ENCODE results near the gene SHISA7.

The SHISA7 gene

GRCh38 chr19:55481148-55481793 is 38.2 kb upstream of the SHISA7 start:
- Histone ChIP-seq H4K20me1 (ENCODE audit: insufficient read depth, low read length, poor library complexity, severe bottlenecking) (peaks cover 8% of the 10 kb centered on the region), H3K9me2 (replicated peaks; ENCODE audit: low read depth, low read length) (no peaks in the 10 kb centered on the region), H3K9me3 (ENCODE audit: insufficient read depth, low read depth, low read length) (no peaks in the 10 kb centered on the region), H3K4me2 (ENCODE audit: low read depth, low read length, poor library complexity, severe bottlenecking) (no peak overlapping the region), H3K4me3 (ENCODE audit: low read length, poor library complexity, severe bottlenecking) (no peak overlapping the region), H3K4me1 (ENCODE audit: insufficient read depth, low read length, poor library complexity, severe bottlenecking) (peaks cover 25% of the 10 kb centered on the region), H2AFZ (ENCODE audit: low read length) (no peak overlapping the region), H3F3A (ENCODE audit: low read depth) (no peaks in the 10 kb centered on the region), H3K27me3 (ENCODE audit: insufficient read depth, low read length, poor library complexity, severe bottlenecking) (no peaks in the 10 kb centered on the region), H3K9ac (ENCODE audit: low read depth, low read length, poor library complexity, severe bottlenecking) (no peak overlapping the region), H3K36me3 (ENCODE audit: insufficient read depth, low read length) (no peaks in the 10 kb centered on the region), H3K79me2 (ENCODE audit: insufficient read depth, low read length) (peaks cover 19% of the 10 kb centered on the region)
- TF ChIP-seq CTCF (conservative IDR thresholded peaks at IDR 0.05; ENCODE audit: low read length) (no peak), EZH2phosphoT487 (IDR thresholded peaks at IDR 0.05; ENCODE audit: borderline replicate concordance) (no peak)

- Histone ChIP-seq H3K4me1 (ENCODE audit: insufficient read depth, low read length, poor library complexity, severe bottlenecking) (peaks cover 22% of the 10 kb centered on the region), H3K4me3 (ENCODE audit: low read length, poor library complexity, severe bottlenecking) (no peak overlapping the region), H3K79me2 (ENCODE audit: insufficient read depth, low read length) (peaks cover 19% of the 10 kb centered on the region), H3K9me2 (replicated peaks; ENCODE audit: low read depth, low read length) (no peaks in the 10 kb centered on the region), H3K4me2 (ENCODE audit: low read depth, low read length, poor library complexity, severe bottlenecking) (peak overlapping the region; percentile 24), H3K27me3 (ENCODE audit: insufficient read depth, low read length, poor library complexity, severe bottlenecking) (no peaks in the 10 kb centered on the region), H4K20me1 (ENCODE audit: insufficient read depth, low read length, poor library complexity, severe bottlenecking) (peaks cover 8% of the 10 kb centered on the region), H3F3A (ENCODE audit: low read depth) (no peaks in the 10 kb centered on the region), H3K36me3 (ENCODE audit: insufficient read depth, low read length) (no peaks in the 10 kb centered on the region), H3K9ac (ENCODE audit: low read depth, low read length, poor library complexity, severe bottlenecking) (peak overlapping the region; percentile 41), H2AFZ (ENCODE audit: low read length) (no peak overlapping the region), H3K9me3 (ENCODE audit: insufficient read depth, low read depth, low read length) (no peaks in the 10 kb centered on the region)
- TF ChIP-seq CTCF (conservative IDR thresholded peaks at IDR 0.05; ENCODE audit: low read length) (no peak), EZH2phosphoT487 (IDR thresholded peaks at IDR 0.05; ENCODE audit: borderline replicate concordance) (no peak)
Measured at GRCh38 chr19:55479451-55480230, 36.5 kb upstream of the SHISA7 start.

GRCh38 chr19:55479045-55479444 is 35.9 kb upstream of the SHISA7 start:
- Histone ChIP-seq H3K9me2 (replicated peaks; ENCODE audit: low read depth, low read length) (no peaks in the 10 kb centered on the region), H3K9ac (ENCODE audit: low read depth, low read length, poor library complexity, severe bottlenecking) (peak overlapping the region; percentile 27), H4K20me1 (ENCODE audit: insufficient read depth, low read length, poor library complexity, severe bottlenecking) (peaks cover 6% of the 10 kb centered on the region), H3K4me2 (ENCODE audit: low read depth, low read length, poor library complexity, severe bottlenecking) (peak overlapping the region; percentile 24), H3K27me3 (ENCODE audit: insufficient read depth, low read length, poor library complexity, severe bottlenecking) (no peaks in the 10 kb centered on the region), H3F3A (ENCODE audit: low read depth) (no peaks in the 10 kb centered on the region), H3K79me2 (ENCODE audit: insufficient read depth, low read length) (peaks cover 19% of the 10 kb centered on the region), H3K36me3 (ENCODE audit: insufficient read depth, low read length) (no peaks in the 10 kb centered on the region), H3K4me3 (ENCODE audit: low read length, poor library complexity, severe bottlenecking) (no peak overlapping the region), H3K4me1 (ENCODE audit: insufficient read depth, low read length, poor library complexity, severe bottlenecking) (peaks cover 17% of the 10 kb centered on the region), H3K9me3 (ENCODE audit: insufficient read depth, low read depth, low read length) (no peaks in the 10 kb centered on the region), H2AFZ (ENCODE audit: low read length) (no peak overlapping the region)
- TF ChIP-seq EZH2phosphoT487 (IDR thresholded peaks at IDR 0.05; ENCODE audit: borderline replicate concordance) = no peak
